HUES64 (cell line): ENCODE results near the gene PLAC1.
A peak's percentile ranks its signal among the peaks of the same experiment; 100 is the strongest.

ENCODE experiments used
- H3K27ac ChIP-seq: 2 replicates; pipeline ENCODE4 v1.7.0; 2013; ENCODE audit warnings: low read depth, low read length, inconsistent platforms
- H3K27me3 ChIP-seq: 2 replicates; pipeline ENCODE4 v1.6.1; 2013; ENCODE audit warnings: mild to moderate bottlenecking, low read length; ENCODE audit not compliant: insufficient read depth
- H3K36me3 ChIP-seq: 2 replicates; pipeline ENCODE4 v1.6.1; 2013; ENCODE audit warnings: mild to moderate bottlenecking, low read length; ENCODE audit not compliant: insufficient read depth
- H3K4me1 ChIP-seq: 2 replicates; pipeline ENCODE4 v1.6.1; 2013; ENCODE audit warnings: mild to moderate bottlenecking, low read length, moderate library complexity; ENCODE audit not compliant: insufficient read depth
- H3K4me3 ChIP-seq: 2 replicates; pipeline ENCODE4 v1.5.1; 2013; ENCODE audit warnings: mild to moderate bottlenecking, low read length, moderate library complexity
- H3K9ac ChIP-seq: 2 replicates; pipeline ENCODE4 v1.6.1; 2013; ENCODE audit warnings: mild to moderate bottlenecking, low read depth, low read length
- H3K9me3 ChIP-seq: 2 replicates; pipeline ENCODE4 v1.6.1; 2013; ENCODE audit warnings: low read depth, low read length; ENCODE audit not compliant: insufficient read depth
- WGBS: fragments of 150-250, 120-280 bp; methylation state at CpG from one replicate; pipeline ENCODE4 v1.1.7; 2013; ENCODE audit warnings: missing lambda C conversion rate; 5-methylcytosine and 5-hydroxymethylcytosine counted together

The PLAC1 gene

DNA sequence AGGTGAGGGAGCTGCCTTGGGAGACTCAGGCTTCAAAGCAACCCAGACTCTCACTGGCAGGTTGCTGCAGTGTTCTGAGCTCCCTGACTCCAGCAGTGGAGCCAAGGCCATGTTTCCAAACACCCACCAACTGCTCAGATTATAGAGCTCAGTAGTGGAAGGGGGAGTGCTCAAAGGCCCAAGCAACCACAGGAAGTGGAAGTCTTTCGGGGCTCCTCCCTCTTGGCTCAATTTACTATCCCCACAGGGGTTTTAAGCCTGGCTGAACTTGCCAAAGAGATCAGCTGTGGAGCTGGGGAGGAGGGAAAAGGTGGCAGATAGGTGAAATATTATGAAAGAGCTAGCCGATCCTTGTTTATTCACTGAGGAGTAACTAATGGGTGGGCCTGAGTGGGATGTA is 115.8 kb downstream of the PLAC1 start:
- H3K9me3 ChIP-seq = no peaks in the 10 kb centered on the region
- H3K27ac ChIP-seq = no peak overlapping the region; the same call in 1 of the 2 replicates
- no peaks in the 10 kb centered on the region for H3K36me3 ChIP-seq
- WGBS = 81% methylated on average over 1 of the region's 2 CpGs
- no peak overlapping the region for H3K9ac ChIP-seq
- peaks cover 15% of the 10 kb centered on the region for H3K27me3 ChIP-seq
- H3K4me3 ChIP-seq = no peak overlapping the region
- H3K4me1 ChIP-seq = peaks cover 30% of the 10 kb centered on the region

DNA sequence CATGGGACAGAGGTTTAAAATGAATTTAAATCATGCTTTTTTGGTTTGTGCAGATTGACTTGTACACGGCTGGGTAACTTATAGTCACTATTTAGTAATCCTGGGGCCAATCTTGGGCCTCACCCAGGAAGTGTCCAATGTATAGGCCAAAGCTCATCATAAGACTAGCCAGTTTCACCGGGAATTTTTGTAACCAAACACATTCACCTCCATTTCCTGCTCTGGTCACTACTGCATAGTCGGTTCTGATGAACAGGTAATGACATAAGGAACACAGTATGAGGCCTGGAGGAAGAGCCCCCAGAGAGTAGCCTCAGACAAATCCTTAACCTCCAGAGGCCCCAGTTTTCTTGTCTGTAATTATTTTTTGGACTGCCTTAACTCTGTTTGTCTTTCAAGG is 116.4 kb downstream of the PLAC1 start:
- H3K4me1 ChIP-seq = peaks cover 31% of the 10 kb centered on the region
- H3K27ac ChIP-seq = no peak overlapping the region
- no peak overlapping the region for H3K9ac ChIP-seq
- no peaks in the 10 kb centered on the region for H3K36me3 ChIP-seq
- WGBS = 95% methylated on average over 2 of the region's 3 CpGs
- no peaks in the 10 kb centered on the region for H3K9me3 ChIP-seq
- peaks cover 11% of the 10 kb centered on the region; the same call in 1 of the 2 replicates for H3K27me3 ChIP-seq
- H3K4me3 ChIP-seq = no peak overlapping the region

DNA sequence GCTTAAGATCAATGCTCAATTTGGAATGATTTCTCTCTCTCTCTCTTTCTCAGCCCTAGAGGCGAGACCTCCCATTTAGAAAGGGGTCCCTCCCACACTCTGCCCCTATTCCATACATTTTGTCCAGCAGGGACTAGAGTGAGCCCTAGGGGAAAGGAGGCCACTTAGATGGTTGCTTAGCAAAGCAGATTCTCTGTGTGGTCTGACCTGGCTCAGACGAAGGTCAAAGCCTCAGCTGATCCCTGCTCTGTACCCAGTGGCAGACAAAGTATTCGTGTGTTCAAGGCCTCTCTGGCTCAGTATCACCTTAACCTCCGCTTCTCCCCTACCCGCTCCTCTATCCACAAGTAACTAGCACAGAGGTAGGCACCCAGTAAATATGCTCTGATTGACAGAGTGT is 120.0 kb downstream of the PLAC1 start:
- H3K27me3 ChIP-seq = no peaks in the 10 kb centered on the region
- H3K9ac ChIP-seq = no peak overlapping the region
- whole genome bisulfite sequencing = 72% methylated on average over 4 of the region's 5 CpGs
- peaks cover 30% of the 10 kb centered on the region for H3K4me1 ChIP-seq
- no peak overlapping the region for H3K4me3 ChIP-seq
- H3K27ac ChIP-seq = no peak overlapping the region
- no peaks in the 10 kb centered on the region for H3K9me3 ChIP-seq
- H3K36me3 ChIP-seq = no peaks in the 10 kb centered on the region

DNA sequence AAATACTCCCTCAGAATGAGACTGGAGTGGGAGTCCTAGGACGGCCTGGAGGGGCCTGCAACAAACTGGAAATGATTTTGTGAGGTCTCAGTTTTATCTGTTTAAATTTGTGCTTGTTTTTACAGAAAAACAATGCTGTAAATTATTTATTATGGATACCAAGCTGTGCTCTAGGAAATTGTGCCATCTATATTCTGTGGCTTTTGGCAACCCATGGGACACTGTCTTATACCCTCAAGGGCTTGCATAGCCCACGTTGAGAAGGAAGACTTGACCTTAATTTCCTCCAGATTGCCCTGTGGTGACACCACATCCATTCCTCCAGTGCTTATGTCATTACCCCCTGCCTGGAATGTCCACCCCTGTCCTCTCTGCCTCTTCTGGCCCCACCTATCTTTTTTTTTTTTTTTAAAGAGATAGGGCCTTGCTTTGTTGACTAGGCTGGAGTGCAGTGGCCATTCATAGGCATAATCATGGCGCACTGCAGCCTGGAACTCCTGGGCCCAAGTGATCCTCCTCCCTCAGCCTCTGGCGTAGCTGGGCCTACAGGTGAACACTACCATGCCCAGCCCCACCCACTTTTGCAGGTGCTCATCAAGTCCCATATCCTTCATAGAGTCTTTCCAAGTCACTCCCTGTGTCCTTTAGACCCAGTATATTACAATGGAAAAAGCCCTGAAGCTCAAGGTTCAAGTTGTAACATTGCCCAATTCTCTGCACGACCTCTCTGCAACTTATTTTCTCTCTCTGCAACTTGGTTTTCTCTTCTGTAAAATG is 120.9 kb downstream of the PLAC1 start:
- Histone ChIP-seq H3K9me3 (no peaks in the 10 kb centered on the region), H3K4me3 (no peak overlapping the region), H3K27ac (peak overlapping the region; percentile 37; the same call in 1 of the 2 replicates), H3K4me1 (peaks cover 21% of the 10 kb centered on the region), H3K9ac (no peak overlapping the region), H3K36me3 (no peaks in the 10 kb centered on the region), H3K27me3 (no peaks in the 10 kb centered on the region)
- 72% methylated on average over 5 of the region's 5 CpGs for WGBS

DNA sequence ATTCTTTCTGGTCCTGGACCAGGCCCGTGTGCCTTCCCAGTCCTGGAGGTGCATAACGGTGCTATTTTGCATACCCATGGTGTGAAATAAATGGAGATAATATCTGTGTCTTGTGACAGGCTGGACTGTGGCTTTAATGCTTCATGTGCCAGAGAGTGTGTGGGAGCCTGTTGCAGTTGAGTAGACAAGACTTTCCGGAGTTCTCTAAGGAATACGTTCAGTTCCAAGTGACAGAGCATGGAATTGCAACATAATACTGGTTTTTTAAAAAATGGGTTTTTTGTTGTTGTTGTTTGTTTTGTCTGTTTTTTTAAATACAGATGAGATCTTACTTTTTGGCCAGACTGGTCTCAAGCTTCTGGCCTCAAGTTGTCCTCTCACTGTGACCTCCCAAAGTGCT is 124.3 kb downstream of the PLAC1 start:
- Histone ChIP-seq H3K4me1 (peaks cover 17% of the 10 kb centered on the region), H3K27ac (no peak overlapping the region; the same call in 1 of the 2 replicates), H3K9me3 (no peaks in the 10 kb centered on the region), H3K27me3 (no peaks in the 10 kb centered on the region), H3K4me3 (no peak overlapping the region), H3K36me3 (no peaks in the 10 kb centered on the region), H3K9ac (no peak overlapping the region)
- WGBS = 73% methylated on average over 4 of the region's 4 CpGs

DNA sequence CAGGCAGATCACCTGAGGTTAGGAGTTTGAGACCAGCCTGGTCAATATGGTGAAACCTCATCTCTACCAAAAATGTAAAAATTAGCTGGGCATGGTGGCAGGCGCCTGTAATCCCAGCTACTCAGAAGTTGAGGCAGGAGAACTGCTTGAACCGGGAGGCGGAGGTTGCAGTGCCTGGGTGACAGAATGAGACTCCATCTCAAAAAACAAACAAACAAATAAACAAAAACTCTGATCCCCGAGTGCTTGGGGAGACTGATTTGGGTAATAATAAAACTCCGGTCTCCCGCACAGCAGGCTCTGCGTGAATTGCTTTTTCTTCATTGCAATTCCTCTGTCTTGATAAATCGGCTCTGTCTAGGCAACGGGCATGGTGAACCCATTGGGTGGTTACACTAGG is 124.9 kb downstream of the PLAC1 start:
- Histone ChIP-seq H3K36me3 (no peaks in the 10 kb centered on the region), H3K9ac (no peak overlapping the region), H3K4me1 (peaks cover 17% of the 10 kb centered on the region), H3K27ac (no peak overlapping the region), H3K4me3 (no peak overlapping the region), H3K9me3 (no peaks in the 10 kb centered on the region), H3K27me3 (no peaks in the 10 kb centered on the region)
- WGBS = 39% methylated on average over 9 of the region's 9 CpGs

DNA sequence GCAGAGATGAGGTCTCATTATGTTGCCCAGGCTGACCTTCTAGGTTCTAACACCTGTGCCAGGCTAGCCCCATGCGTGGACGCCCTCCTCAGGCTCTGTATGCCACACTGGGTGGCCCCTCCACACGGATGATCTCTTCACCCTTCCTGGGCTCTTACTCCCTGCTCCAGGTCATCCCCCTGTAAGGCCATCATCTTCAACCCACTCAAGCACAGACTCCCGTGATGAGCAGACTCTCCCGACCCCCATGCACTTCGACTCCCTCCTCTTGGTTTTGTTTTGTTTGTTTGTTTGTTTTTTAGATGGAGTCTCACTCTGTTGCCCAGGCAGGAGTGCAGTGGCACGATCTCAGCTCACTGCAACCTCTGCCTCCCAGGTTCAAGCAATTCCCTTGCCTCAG is 127.4 kb downstream of the PLAC1 start:
- Histone ChIP-seq H3K27me3 (no peaks in the 10 kb centered on the region), H3K9me3 (no peaks in the 10 kb centered on the region), H3K27ac (no peak overlapping the region), H3K36me3 (no peaks in the 10 kb centered on the region), H3K4me3 (no peak overlapping the region), H3K9ac (no peak overlapping the region), H3K4me1 (peaks cover 9% of the 10 kb centered on the region)
- 95% methylated on average over 6 of the region's 7 CpGs for WGBS

DNA sequence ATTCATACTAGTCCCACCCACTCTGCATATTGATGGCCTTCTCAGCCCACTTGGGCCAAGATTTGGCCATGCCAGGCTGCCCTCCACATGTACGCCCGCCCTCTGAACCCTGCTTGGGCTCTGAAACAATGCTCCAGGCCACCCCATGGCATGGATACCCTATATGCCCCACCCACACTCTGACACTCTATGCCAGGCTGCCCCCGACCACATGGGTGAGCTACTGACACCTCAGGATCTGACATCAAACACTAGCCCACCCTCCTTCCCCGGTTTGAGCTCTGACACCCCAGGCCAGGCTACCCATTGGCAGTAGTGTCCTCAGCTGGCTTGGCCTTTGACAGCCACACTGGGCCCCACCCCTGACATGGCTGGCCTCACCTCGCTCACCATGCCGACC is 128.8 kb downstream of the PLAC1 start:
- H3K9ac ChIP-seq = no peak overlapping the region
- no peaks in the 10 kb centered on the region for H3K9me3 ChIP-seq
- no peaks in the 10 kb centered on the region for H3K36me3 ChIP-seq
- H3K27me3 ChIP-seq = no peaks in the 10 kb centered on the region
- WGBS = 95% methylated on average over 6 of the region's 6 CpGs
- H3K4me3 ChIP-seq = no peak overlapping the region
- peaks cover 9% of the 10 kb centered on the region for H3K4me1 ChIP-seq
- no peak overlapping the region for H3K27ac ChIP-seq

DNA sequence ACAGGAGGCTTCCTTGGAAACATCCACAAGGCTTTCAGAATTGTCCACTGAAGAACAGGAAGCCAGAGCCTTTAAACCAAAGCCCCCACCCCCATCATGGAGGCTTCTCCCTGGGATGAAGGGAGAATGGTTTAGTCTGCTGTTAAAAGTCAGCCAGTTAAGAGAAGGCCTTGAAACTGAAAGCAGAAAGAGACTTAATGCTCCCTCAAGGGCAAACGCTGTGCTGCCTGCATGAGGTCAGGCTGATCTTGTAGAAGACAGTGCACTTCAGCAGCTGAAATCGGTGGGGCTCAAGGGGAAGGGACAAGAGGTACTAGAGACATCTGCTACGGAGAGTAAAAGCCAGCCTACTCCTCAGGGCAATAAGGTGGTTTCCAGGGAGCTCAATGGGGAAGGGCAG is 129.3 kb downstream of the PLAC1 start:
- Histone ChIP-seq H3K27me3 (no peaks in the 10 kb centered on the region), H3K4me3 (no peak overlapping the region), H3K4me1 (peaks cover 8% of the 10 kb centered on the region), H3K27ac (no peak overlapping the region), H3K9me3 (no peaks in the 10 kb centered on the region), H3K9ac (no peak overlapping the region), H3K36me3 (no peaks in the 10 kb centered on the region)
- WGBS = 62% methylated on average over 3 of the region's 3 CpGs

DNA sequence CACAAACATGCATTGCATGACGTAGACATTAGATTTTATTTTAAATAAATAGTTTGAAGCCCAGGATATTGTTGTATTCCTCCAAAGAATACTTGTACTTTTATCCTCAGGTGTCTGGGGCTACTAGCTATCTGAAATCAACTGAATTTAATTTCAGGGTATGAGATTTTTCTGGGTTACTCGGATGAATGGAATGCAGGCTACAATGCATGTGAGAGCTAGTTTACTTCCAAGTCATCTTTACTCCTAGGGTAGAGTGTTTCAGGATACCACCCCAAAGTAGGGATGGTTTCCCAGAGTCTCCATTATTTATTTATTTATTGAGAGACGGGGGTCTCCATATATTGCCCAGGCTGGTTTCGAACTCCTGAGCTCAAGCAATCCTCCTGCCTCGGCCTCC is 131.9 kb downstream of the PLAC1 start:
- Histone ChIP-seq H3K4me1 (no peaks in the 10 kb centered on the region), H3K4me3 (no peak overlapping the region), H3K9me3 (no peaks in the 10 kb centered on the region), H3K27me3 (no peaks in the 10 kb centered on the region), H3K9ac (no peak overlapping the region), H3K36me3 (no peaks in the 10 kb centered on the region), H3K27ac (no peak overlapping the region)
- 91% methylated on average over 4 of the region's 5 CpGs for WGBS

DNA sequence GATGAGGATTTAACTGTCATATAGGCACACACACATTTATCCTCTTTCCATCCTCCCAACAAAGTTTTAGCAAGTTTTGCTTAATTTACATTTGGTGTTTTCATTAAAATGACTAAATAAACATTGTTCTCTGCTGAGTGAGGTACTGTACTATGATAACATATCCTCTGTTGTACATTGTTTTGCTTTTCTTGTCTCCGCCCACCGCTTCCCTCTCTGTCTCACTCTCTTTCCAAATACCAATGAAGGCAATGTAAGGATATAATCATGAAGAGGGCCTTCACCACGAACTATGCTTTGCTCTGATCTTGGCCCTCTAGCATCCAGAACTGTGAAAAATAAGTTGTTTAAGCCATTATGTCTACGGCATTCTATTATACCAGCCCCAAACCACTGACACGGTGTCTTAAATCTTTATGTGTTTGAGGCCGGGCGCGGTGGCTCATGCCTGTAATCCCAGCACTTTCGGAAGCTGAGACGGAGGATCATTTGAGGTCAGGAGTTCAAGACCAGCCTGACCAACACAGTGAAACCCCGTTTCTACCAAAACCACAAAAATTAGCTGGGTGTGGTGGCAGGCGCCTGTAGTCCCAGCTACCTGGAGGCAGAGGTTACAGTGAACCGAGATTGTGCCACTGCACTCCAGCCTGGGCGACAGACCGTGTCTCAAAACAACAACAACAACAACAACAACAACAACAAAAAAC is 133.0 kb downstream of the PLAC1 start:
- H3K4me1 ChIP-seq = no peaks in the 10 kb centered on the region
- H3K9me3 ChIP-seq = no peaks in the 10 kb centered on the region
- H3K9ac ChIP-seq = no peak overlapping the region
- no peak overlapping the region for H3K4me3 ChIP-seq
- no peaks in the 10 kb centered on the region for H3K27me3 ChIP-seq
- no peaks in the 10 kb centered on the region for H3K36me3 ChIP-seq
- no peak overlapping the region for H3K27ac ChIP-seq
- 90% methylated on average over 10 of the region's 15 CpGs for WGBS
